Tibial artery (tissue), 4 donors: ENCODE results near the gene FNDC11.

Experiments
- DNase-seq, 2 donors: peaks; one replicate each; pipeline ENCODE4 v3.0.0-alpha.2; 2019
- H3K27ac ChIP-seq, 2 donors: fragments of 200-600 bp; sonication (generic) in 1 of 2; 1 replicate in 1 of 2; 2 replicates in 1 of 2; pipeline ENCODE4 v1.5.1; 2018 to 2019; ENCODE audit warnings: mild to moderate bottlenecking in 1 of 2
- H3K27me3 ChIP-seq, 2 donors: fragments of 200-600 bp; sonication (generic) in 1 of 2; one replicate each; pipeline versions ENCODE4 v1.5.1 to v1.6.0; 2016 to 2019
- H3K36me3 ChIP-seq, 3 donors: fragments of 200-600 bp; sonication (generic) in 2 of 3; one replicate each; pipeline ENCODE4 v1.5.1; 2016 to 2019; ENCODE audit warnings: mild to moderate bottlenecking in 2 of 3
- H3K4me1 ChIP-seq, 4 donors: fragments of 200-600 bp; sonication (generic) in 2 of 4; 1 replicate in 3 of 4; 2 replicates in 1 of 4; pipeline ENCODE4 v1.5.1; 2016 to 2019
- H3K4me3 ChIP-seq, 2 donors: fragments of 200-600 bp; sonication (generic) in 1 of 2; 1 replicate in 1 of 2; 2 replicates in 1 of 2; pipeline ENCODE4 v1.5.1; 2018 to 2019; ENCODE audit warnings: mild to moderate bottlenecking in 2 of 2
- H3K9me3 ChIP-seq, 3 donors: fragments of 200-600 bp; sonication (generic) in 1 of 3; one replicate each; pipeline ENCODE4 v1.5.1; 2016 to 2019
- CTCF ChIP-seq, 2 experiments: fragments of 200-600 bp in 1 of 2; fragments of 450-650 bp in 1 of 2; IDR thresholded peaks; one replicate each; pipeline ENCODE4 v1.5.1; 2017 to 2019; ENCODE audit warnings: antibody characterized with exemption in 2 of 2, mild to moderate bottlenecking in 1 of 2, moderate library complexity in 1 of 2
- intact Hi-C: fragments of 100-400 bp; cut with DNase I; formaldehyde crosslinking; loops from one replicate; pipeline ENCODE4 v1.15.0; 2023; ENCODE audit warnings: low total_unique reads

FNDC11 gene

GRCh38 chr20:63543131-63543530 lies 10.8 kb upstream of the FNDC11 start:
- Histone ChIP-seq H3K36me3 (no peaks in the 10 kb centered on the region), H3K4me3 (no peak overlapping the region), H3K9me3 (no peaks in the 10 kb centered on the region), H3K4me1 (peaks cover 0 to 10% (median 2%) of the 10 kb centered on the region in 4 donors), H3K27ac (no peak overlapping the region), H3K27me3 (peaks cover 0 to 80% of the 10 kb centered on the region in 2 donors)
- no peak for DNase-seq
- intact Hi-C loops, result no loop called here
- TF ChIP-seq CTCF (IDR thresholded peaks at IDR 0.05), result no peak

- no peak overlapping the region for H3K27ac ChIP-seq
- H3K36me3 ChIP-seq, result no peaks in the 10 kb centered on the region
- intact Hi-C loops, result no loop called here
- H3K4me3 ChIP-seq, result no peak overlapping the region
- H3K4me1 ChIP-seq, result peaks cover 0 to 5% (median 0%) of the 10 kb centered on the region in 4 donors
- DNase-seq, result no peak
- peaks cover 0 to 81% of the 10 kb centered on the region in 2 donors for H3K27me3 ChIP-seq
- no peak for TF ChIP-seq CTCF (IDR thresholded peaks at IDR 0.05)
- H3K9me3 ChIP-seq, result no peaks in the 10 kb centered on the region
These were observed 10.2 kb upstream of the FNDC11 start for GRCh38 chr20:63543733-63544132.

GRCh38 chr20:63544241-63544957 lies 9.6 kb upstream of the FNDC11 start:
- no peak for TF ChIP-seq CTCF (IDR thresholded peaks at IDR 0.05)
- Histone ChIP-seq H3K4me1 (peaks cover 0 to 5% (median 0%) of the 10 kb centered on the region in 4 donors), H3K36me3 (no peaks in the 10 kb centered on the region), H3K27me3 (peaks cover 0 to 80% of the 10 kb centered on the region in 2 donors), H3K27ac (no peak overlapping the region), H3K4me3 (no peak overlapping the region), H3K9me3 (no peaks in the 10 kb centered on the region)
- DNase-seq, result no peak
- intact Hi-C loops, result no loop called here

- peaks cover 0 to 5% (median 0%) of the 10 kb centered on the region in 4 donors for H3K4me1 ChIP-seq
- DNase-seq, result no peak
- TF ChIP-seq CTCF (IDR thresholded peaks at IDR 0.05), result no peak
- H3K36me3 ChIP-seq, result no peaks in the 10 kb centered on the region
- H3K4me3 ChIP-seq, result no peak overlapping the region
- H3K9me3 ChIP-seq, result no peaks in the 10 kb centered on the region
- peaks cover 0 to 80% of the 10 kb centered on the region in 2 donors for H3K27me3 ChIP-seq
- H3K27ac ChIP-seq, result no peak overlapping the region
- intact Hi-C loops, result loop anchor here (5.0 kb wide), 1 partner anchor 242 kb away; no protein-coding TSS in a partner anchor
These were observed 8.9 kb upstream of the FNDC11 start for GRCh38 chr20:63544958-63545516.

- no peak overlapping the region for H3K27ac ChIP-seq
- no peak overlapping the region for H3K4me3 ChIP-seq
- no peak for DNase-seq
- peaks cover 0 to 5% (median 0%) of the 10 kb centered on the region in 4 donors for H3K4me1 ChIP-seq
- peaks cover 0 to 84% of the 10 kb centered on the region in 2 donors for H3K27me3 ChIP-seq
- no peaks in the 10 kb centered on the region for H3K36me3 ChIP-seq
- intact Hi-C loops, result loop anchor here (5.0 kb wide), 1 partner anchor 241 kb away; no protein-coding TSS in a partner anchor
- no peak for TF ChIP-seq CTCF (IDR thresholded peaks at IDR 0.05)
- no peaks in the 10 kb centered on the region for H3K9me3 ChIP-seq
These were observed 8.1 kb upstream of the FNDC11 start for GRCh38 chr20:63545814-63546213.
